ENCODE measurements around the gene CDADC1.

GRCh38 chr13:49220036-49220855, 27.5 kb upstream of the CDADC1 start, which contains the start of gene MLNR:
- peak; percentile 1 for TF ChIP-seq CTCF (IDR thresholded peaks at IDR 0.05; ENCODE audit: low read depth, low read length, missing input control)
- no peak for TF ChIP-seq JUND (IDR thresholded peaks at IDR 0.05)
- TF ChIP-seq TAF1 (conservative IDR thresholded peaks at IDR 0.05), result no peak
- TF ChIP-seq GABPA (IDR thresholded peaks at IDR 0.05 in 1 of 2, conservative IDR thresholded peaks at IDR 0.05 in 1 of 2), result no peak
- no peak for TF ChIP-seq REST (IDR thresholded peaks at IDR 0.05)
- TF ChIP-seq MAX (IDR thresholded peaks at IDR 0.05), result no peak
- TF ChIP-seq, protein P1, sequence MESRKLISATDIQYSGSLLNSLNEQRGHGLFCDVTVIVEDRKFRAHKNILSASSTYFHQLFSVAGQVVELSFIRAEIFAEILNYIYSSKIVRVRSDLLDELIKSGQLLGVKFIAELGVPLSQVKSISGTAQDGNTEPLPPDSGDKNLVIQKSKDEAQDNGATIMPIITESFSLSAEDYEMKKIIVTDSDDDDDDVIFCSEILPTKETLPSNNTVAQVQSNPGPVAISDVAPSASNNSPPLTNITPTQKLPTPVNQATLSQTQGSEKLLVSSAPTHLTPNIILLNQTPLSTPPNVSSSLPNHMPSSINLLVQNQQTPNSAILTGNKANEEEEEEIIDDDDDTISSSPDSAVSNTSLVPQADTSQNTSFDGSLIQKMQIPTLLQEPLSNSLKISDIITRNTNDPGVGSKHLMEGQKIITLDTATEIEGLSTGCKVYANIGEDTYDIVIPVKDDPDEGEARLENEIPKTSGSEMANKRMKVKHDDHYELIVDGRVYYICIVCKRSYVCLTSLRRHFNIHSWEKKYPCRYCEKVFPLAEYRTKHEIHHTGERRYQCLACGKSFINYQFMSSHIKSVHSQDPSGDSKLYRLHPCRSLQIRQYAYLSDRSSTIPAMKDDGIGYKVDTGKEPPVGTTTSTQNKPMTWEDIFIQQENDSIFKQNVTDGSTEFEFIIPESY (IDR thresholded peaks at IDR 0.05), result no peak
- TF ChIP-seq FOXA1 (IDR thresholded peaks at IDR 0.05), result no peak
- no peak for TF ChIP-seq ATF3 (IDR thresholded peaks at IDR 0.05)
- no peak for TF ChIP-seq SP1 (IDR thresholded peaks at IDR 0.05)
- no peak for TF ChIP-seq YY1 (IDR thresholded peaks at IDR 0.05)
